ENCODE measurements around the gene PHF21A.

The PHF21A gene

GRCh38 chr11:45926536-45927331 lies 194.5 kb downstream of the PHF21A start:
- Mint-ChIP-seq H3K27me3 (ENCODE audit: low read depth, poor library complexity) (peaks cover 45% of the 10 kb centered on the region), H3K4me3 (no peak overlapping the region), H3K4me1 (peaks cover 32% of the 10 kb centered on the region), H3K27ac (no peak overlapping the region), H3K9me3 (peaks cover 6% of the 10 kb centered on the region), H3K36me3 (ENCODE audit: low read depth) (peaks cover 4% of the 10 kb centered on the region)
- no peak for DNase-seq
- TF ChIP-seq CTCF (IDR thresholded peaks at IDR 0.05) = no peak

- TF ChIP-seq CTCF (IDR thresholded peaks at IDR 0.05) = no peak
- Mint-ChIP-seq H3K4me1 (peaks cover 32% of the 10 kb centered on the region), H3K27me3 (ENCODE audit: low read depth, poor library complexity) (peaks cover 52% of the 10 kb centered on the region), H3K27ac (no peak overlapping the region), H3K4me3 (no peak overlapping the region), H3K36me3 (ENCODE audit: low read depth) (no peaks in the 10 kb centered on the region), H3K9me3 (peaks cover 6% of the 10 kb centered on the region)
- no peak for DNase-seq
Measured at GRCh38 chr11:45926001-45926401, 195.3 kb downstream of the PHF21A start.

- H3K9me3 Mint-ChIP-seq = peaks cover 6% of the 10 kb centered on the region
- H3K27me3 Mint-ChIP-seq (ENCODE audit: low read depth, poor library complexity) = peaks cover 57% of the 10 kb centered on the region
- H3K4me1 Mint-ChIP-seq = peaks cover 35% of the 10 kb centered on the region
- no peak overlapping the region for H3K4me3 Mint-ChIP-seq
- no peaks in the 10 kb centered on the region for H3K36me3 Mint-ChIP-seq (ENCODE audit: low read depth)
- no peak for DNase-seq
- no peak overlapping the region for H3K27ac Mint-ChIP-seq
- TF ChIP-seq CTCF (IDR thresholded peaks at IDR 0.05) = no peak
Measured at GRCh38 chr11:45925550-45925949, 195.7 kb downstream of the PHF21A start.

- H3K27me3 Mint-ChIP-seq (ENCODE audit: low read depth, poor library complexity) = peaks cover 61% of the 10 kb centered on the region
- H3K4me1 Mint-ChIP-seq = peaks cover 30% of the 10 kb centered on the region
- H3K36me3 Mint-ChIP-seq (ENCODE audit: low read depth) = no peaks in the 10 kb centered on the region
- H3K9me3 Mint-ChIP-seq = peaks cover 6% of the 10 kb centered on the region
- no peak overlapping the region for H3K27ac Mint-ChIP-seq
- no peak for TF ChIP-seq CTCF (IDR thresholded peaks at IDR 0.05)
- DNase-seq = no peak
- no peak overlapping the region for H3K4me3 Mint-ChIP-seq
Measured at GRCh38 chr11:45924927-45925326, 196.3 kb downstream of the PHF21A start.

- H3K27ac Mint-ChIP-seq = no peak overlapping the region
- no peaks in the 10 kb centered on the region for H3K36me3 Mint-ChIP-seq (ENCODE audit: low read depth)
- DNase-seq = no peak
- H3K4me3 Mint-ChIP-seq = peak overlapping the region; percentile 60
- H3K4me1 Mint-ChIP-seq = peaks cover 25% of the 10 kb centered on the region
- no peak for TF ChIP-seq CTCF (IDR thresholded peaks at IDR 0.05)
- H3K27me3 Mint-ChIP-seq (ENCODE audit: low read depth, poor library complexity) = peaks cover 60% of the 10 kb centered on the region
- peaks cover 6% of the 10 kb centered on the region for H3K9me3 Mint-ChIP-seq
Measured at GRCh38 chr11:45924036-45924915, 197.0 kb downstream of the PHF21A start.

Data from nephron progenitor cell (in vitro differentiated cells).